SK-N-SH treated with all-trans-retinoic acid at 6 μM for 48 hours (cell line): ENCODE measurements around the gene NUMBL.

Source experiments
- ATAC-seq: fragments of 200-7000 bp; cut with Tn5 transposase; 3 replicates; pipeline ENCODE4 v1.9.1; 2020; ENCODE audit warnings: mild to moderate bottlenecking, moderate library complexity
- ARNTL ChIP-seq: fragments of 450-650 bp; formaldehyde crosslinking; IDR thresholded peaks from 2 replicates; pipeline ENCODE4 v1.5.0; 2020; ENCODE audit warnings: low read depth, mild to moderate bottlenecking, moderate library complexity, borderline replicate concordance
- BACH2 ChIP-seq: fragments of 250-450 bp; sonication (Bioruptor Pico); IDR thresholded peaks from 2 replicates; pipeline ENCODE4 v1.9.0; 2021; ENCODE audit warnings: mild to moderate bottlenecking, borderline replicate concordance
- CREB5 ChIP-seq: fragments of 250-450 bp; sonication (Bioruptor Pico); IDR thresholded peaks from 2 replicates; pipeline ENCODE4 v1.5.1; 2020; ENCODE audit warnings: low read depth, mild to moderate bottlenecking, moderate library complexity
- CSDC2 ChIP-seq: fragments of 250-450 bp; sonication (Bioruptor Pico); IDR thresholded peaks from 2 replicates; pipeline ENCODE4 v1.5.0; 2020; ENCODE audit warnings: mild to moderate bottlenecking, moderate library complexity
- ESRRG ChIP-seq: fragments of 250-450 bp; sonication (Bioruptor Pico); IDR thresholded peaks from 2 replicates; pipeline ENCODE4 v1.6.1; 2021; ENCODE audit warnings: mild to moderate bottlenecking
- GLIS3 ChIP-seq: fragments of 250-450 bp; sonication (Bioruptor Pico); IDR thresholded peaks from 2 replicates; pipeline ENCODE4 v1.5.0; 2020; ENCODE audit warnings: mild to moderate bottlenecking, moderate library complexity
- ISL1 ChIP-seq: fragments of 250-450 bp; sonication (Bioruptor Pico); IDR thresholded peaks from 2 replicates; pipeline ENCODE4 v2.1.2; 2022; ENCODE audit warnings: mild to moderate bottlenecking, moderate library complexity
- OSR1 ChIP-seq: fragments of 250-450 bp; sonication (Bioruptor Pico); IDR thresholded peaks from 2 replicates; pipeline ENCODE4 v1.8.0; 2022; ENCODE audit warnings: moderate library complexity, mild to moderate bottlenecking, inconsistent platforms
- PATZ1 ChIP-seq: fragments of 250-450 bp; sonication (Bioruptor Pico); IDR thresholded peaks from 2 replicates; pipeline ENCODE4 v1.8.0; 2020; ENCODE audit warnings: mild to moderate bottlenecking, moderate library complexity, borderline replicate concordance
- POU6F1 ChIP-seq: fragments of 250-450 bp; sonication (Bioruptor Pico); IDR thresholded peaks from 2 replicates; pipeline ENCODE4 v1.8.0; 2021; ENCODE audit warnings: low read depth, mild to moderate bottlenecking, moderate library complexity, borderline replicate concordance
- PPARA ChIP-seq: fragments of 250-450 bp; sonication (Bioruptor Pico); IDR thresholded peaks from 2 replicates; pipeline ENCODE4 v1.5.0; 2020; ENCODE audit warnings: mild to moderate bottlenecking, borderline replicate concordance
- RARB ChIP-seq: fragments of 250-450 bp; sonication (Bioruptor Pico); IDR thresholded peaks from 2 replicates; pipeline ENCODE4 v1.8.0; 2021; ENCODE audit warnings: mild to moderate bottlenecking, moderate library complexity
- SNAI2 ChIP-seq: fragments of 250-450 bp; sonication (Bioruptor Pico); IDR thresholded peaks from 2 replicates; pipeline ENCODE4 v1.5.0; 2020; ENCODE audit warnings: mild to moderate bottlenecking, moderate library complexity
- TOX ChIP-seq: fragments of 250-450 bp; sonication (Bioruptor Pico); IDR thresholded peaks from 2 replicates; pipeline ENCODE4 v1.8.0; 2021; ENCODE audit warnings: mild to moderate bottlenecking, moderate library complexity, borderline replicate concordance
- TSHZ2 ChIP-seq: fragments of 250-450 bp; sonication (Bioruptor Pico); IDR thresholded peaks from 2 replicates; pipeline ENCODE4 v1.5.0; 2020; ENCODE audit warnings: mild to moderate bottlenecking, moderate library complexity
- ZC3H10 ChIP-seq: fragments of 250-450 bp; sonication (Bioruptor Pico); IDR thresholded peaks from 2 replicates; pipeline ENCODE4 v1.5.1; 2021; ENCODE audit warnings: mild to moderate bottlenecking, moderate library complexity
- ZFP3 ChIP-seq: fragments of 250-450 bp; sonication (Bioruptor Pico); IDR thresholded peaks from 2 replicates; pipeline ENCODE4 v1.5.0; 2020; ENCODE audit warnings: mild to moderate bottlenecking, moderate library complexity
- ZFP30 ChIP-seq: fragments of 450-650 bp; formaldehyde crosslinking; IDR thresholded peaks from 2 replicates; pipeline ENCODE4 v1.5.0; 2022; ENCODE audit warnings: mild to moderate bottlenecking, moderate library complexity
- ZNF565 ChIP-seq: fragments of 450-650 bp; formaldehyde crosslinking; conservative IDR thresholded peaks from 2 replicates; pipeline ENCODE4 v1.5.0; 2020; ENCODE audit warnings: low read depth, mild to moderate bottlenecking, moderate library complexity
- ZNF70 ChIP-seq: fragments of 450-650 bp; formaldehyde crosslinking; IDR thresholded peaks from 2 replicates; pipeline ENCODE4 v1.5.0; 2020; ENCODE audit warnings: mild to moderate bottlenecking, moderate library complexity
- ZNF8 ChIP-seq: fragments of 450-650 bp; formaldehyde crosslinking; IDR thresholded peaks from 2 replicates; pipeline ENCODE4 v1.5.0; 2020; ENCODE audit warnings: mild to moderate bottlenecking, moderate library complexity

The NUMBL gene

GRCh38 chr19:40621966-40622772 lies 68.3 kb downstream of the NUMBL start:
- no peak for ATAC-seq
- TF ChIP-seq SNAI2 (CRISPR knock-in tag) (no peak), ZNF70 (CRISPR knock-in tag) (no peak), TOX (CRISPR knock-in tag) (no peak), ARNTL (CRISPR knock-in tag) (no peak)

- TF ChIP-seq BACH2 (no peak), PPARA (no peak), CREB5 (CRISPR knock-in tag) (no peak), PATZ1 (no peak), ZFP30 (CRISPR knock-in tag) (no peak), POU6F1 (no peak), GLIS3 (no peak), OSR1 (CRISPR knock-in tag) (no peak), TOX (CRISPR knock-in tag) (no peak), RARB (no peak), ZNF565 (CRISPR knock-in tag) (no peak), ESRRG (no peak)
- ATAC-seq = no peak
Observed at GRCh38 chr19:40621283-40621682, 69.2 kb downstream of the NUMBL start.

- no peak for TF ChIP-seq ZC3H10
- TF ChIP-seq TSHZ2 (CRISPR knock-in tag) = no peak
- no peak for TF ChIP-seq BACH2
- TF ChIP-seq ISL1 (CRISPR knock-in tag) = no peak
- TF ChIP-seq ZNF8 (CRISPR knock-in tag) = no peak
- TF ChIP-seq GLIS3 = no peak
- no peak for TF ChIP-seq ARNTL (CRISPR knock-in tag)
- TF ChIP-seq ZNF565 (CRISPR knock-in tag) = no peak
- TF ChIP-seq PATZ1 = no peak
- no peak for TF ChIP-seq ZFP3 (CRISPR knock-in tag)
- TF ChIP-seq CSDC2 (CRISPR knock-in tag) = no peak
- ATAC-seq = no peak
Observed at GRCh38 chr19:40620161-40620485, 70.3 kb downstream of the NUMBL start.
